Epithelial cell of proximal tubule (primary cell): ENCODE results near the gene SLC13A5. TPM values are rescaled to one million over a fixed set of nuclear protein-coding genes. Genes with fewer than 3 reads are reported as not detected.

Experiments used
- DNase-seq: peaks from one replicate; pipeline ENCODE4 v3.0.0-alpha.2; 2011; ENCODE audit warnings: low read depth
- H3K4me3 ChIP-seq: 2 replicates; pipeline ENCODE4 v1.5.1; 2011; ENCODE audit warnings: low read depth, mild to moderate bottlenecking, low read length
- CTCF ChIP-seq: conservative IDR thresholded peaks from 2 replicates; pipeline ENCODE4 v1.5.1; 2012; ENCODE audit warnings: low read depth, mild to moderate bottlenecking, low read length
- total RNA-seq: library from RNA; depleted of rRNA; stranded (reverse); fragments of >200 nt; gene quantifications from 2 replicates; pipeline ENCODE4 v1.2.3, GENCODE V29; 2015

Gene SLC13A5
- total RNA-seq, 1 donor from 2014 or later = not detected

GRCh38 chr17:6724009-6724408, 10.8 kb upstream of the SLC13A5 start:
- no peak overlapping the region for H3K4me3 ChIP-seq
- TF ChIP-seq CTCF = no peak
- DNase-seq = no peak

GRCh38 chr17:6721744-6722143, 8.6 kb upstream of the SLC13A5 start:
- TF ChIP-seq CTCF = no peak
- no peak overlapping the region for H3K4me3 ChIP-seq
- DNase-seq = no peak

- no peak overlapping the region for H3K4me3 ChIP-seq
- no peak for DNase-seq
- no peak for TF ChIP-seq CTCF
These were observed 3.6 kb upstream of the SLC13A5 start for GRCh38 chr17:6716736-6717135.

- no peak for TF ChIP-seq CTCF
- no peak for DNase-seq
- H3K4me3 ChIP-seq = no peak overlapping the region
These were observed 1.2 kb upstream of the SLC13A5 start for GRCh38 chr17:6714315-6714874.

- H3K4me3 ChIP-seq = no peak overlapping the region
- DNase-seq = no peak
- TF ChIP-seq CTCF = no peak
These were observed 726 bp upstream of the SLC13A5 start for GRCh38 chr17:6713918-6714271.

GRCh38 chr17:6712854-6713129, 377 bp downstream of the SLC13A5 start:
- H3K4me3 ChIP-seq = no peak overlapping the region
- no peak for DNase-seq
- no peak for TF ChIP-seq CTCF

GRCh38 chr17:6712058-6712853, 913 bp downstream of the SLC13A5 start:
- no peak for DNase-seq
- TF ChIP-seq CTCF = no peak
- no peak overlapping the region for H3K4me3 ChIP-seq
